Naive B cell (primary cell): ENCODE data around the gene FBLN7. TPM values are rescaled to one million over a fixed set of nuclear protein-coding genes. Genes with fewer than 3 reads are reported as not detected.
"Not testable (repeated sequence)": the region's sequence is repeated elsewhere in the genome, so short reads cannot be mapped to it uniquely, and the experiment has no call there.

Experiments
- ATAC-seq, 2 donors: fragments of 150-1000 bp; cut with Tn5 transposase; 2 replicates each; pipeline ENCODE4 v1.10.0; 2021; ENCODE audit warnings: low read depth in 2 of 2, mild to moderate bottlenecking in 2 of 2, moderate library complexity in 2 of 2
- DNase-seq: peaks from one replicate; pipeline ENCODE4 v3.0.0; 2022
- H3K27ac Mint-ChIP-seq, 6 donors: one replicate each; pipeline ENCODE4 v1.8.0; 2020 to 2022; ENCODE audit warnings: mild to moderate bottlenecking in 6 of 6, mixed read lengths in 6 of 6, moderate library complexity in 5 of 6, inconsistent platforms in 2 of 6
- H3K27me3 Mint-ChIP-seq, 3 donors: one replicate each; pipeline ENCODE4 v1.8.0; 2021 to 2022; ENCODE audit warnings: mixed read lengths in 3 of 3, mild to moderate bottlenecking in 1 of 3
- H3K36me3 Mint-ChIP-seq, 2 donors: one replicate each; pipeline ENCODE4 v1.8.0; 2020 to 2022; ENCODE audit warnings: mixed read lengths in 2 of 2, inconsistent platforms in 1 of 2, mild to moderate bottlenecking in 1 of 2
- H3K4me1 Mint-ChIP-seq, 3 donors: one replicate each; pipeline ENCODE4 v1.8.0; 2020 to 2022; ENCODE audit warnings: mixed read lengths in 3 of 3, inconsistent platforms in 1 of 3, mild to moderate bottlenecking in 1 of 3, moderate library complexity in 1 of 3
- H3K4me3 Mint-ChIP-seq, 8 donors: one replicate each; pipeline ENCODE4 v1.8.0; 2020 to 2022; ENCODE audit warnings: mild to moderate bottlenecking in 8 of 8, mixed read lengths in 8 of 8, moderate library complexity in 8 of 8, inconsistent platforms in 2 of 8
- H3K9me3 Mint-ChIP-seq, 7 donors: one replicate each; pipeline ENCODE4 v1.8.0; 2020 to 2022; ENCODE audit warnings: mixed read lengths in 7 of 7, mild to moderate bottlenecking in 5 of 7, inconsistent platforms in 2 of 7, moderate library complexity in 1 of 7
- polyA plus RNA-seq, 6 donors: library from polyadenylated mRNA; unstranded; fragments of 300-500 nt; fragmentation: Illumina TruSeq; gene quantifications; one replicate each; pipeline ENCODE4 v1.2.3, GENCODE V29; 2021; ENCODE audit warnings: low read depth in 6 of 6

FBLN7 gene
- polyA plus RNA-seq, result under 1 TPM in 2 of 6 donors, not detected in 4; 0.18 to 0.23 TPM

- Mint-ChIP-seq H3K4me1 (peaks cover 7 to 18% (median 8%) of the 10 kb centered on the region in 3 donors), H3K4me3 (peak within 1 kb of the TSS; percentile 63 to 85 (median 77)), H3K27ac (peak within 1 kb of the TSS in 1 of 6 donors; percentile 69), H3K36me3 (no peaks in the 10 kb centered on the region), H3K27me3 (peaks cover 21 to 60% (median 26%) of the 10 kb centered on the region in 3 donors), H3K9me3 (peaks cover 0 to 3% (median 1%) of the 10 kb centered on the region in 7 donors)
- no peak for ATAC-seq
- DNase-seq, result no peak
Observed at GRCh38 chr2:112138159-112139032, at the start of gene FBLN7. Gene FBLN7, plus strand, starts transcription at chr2:112138385. Its CDS starts 271 bp downstream, at chr2:112138656.

GRCh38 chr2:112089375-112089774 is 48.8 kb upstream of the FBLN7 start:
- ATAC-seq (no peak), DNase-seq (no peak)
- Mint-ChIP-seq H3K27me3 (no peaks in the 10 kb centered on the region), H3K4me3 (peak overlapping the region in 2 of 8 donors; percentile 15 to 31), H3K36me3 (peaks cover 42 to 48% of the 10 kb centered on the region in 2 donors), H3K9me3 (peaks cover 0 to 4% (median 0%) of the 10 kb centered on the region in 7 donors), H3K4me1 (peaks cover 28 to 36% (median 36%) of the 10 kb centered on the region in 3 donors), H3K27ac (peak overlapping the region in 3 of 6 donors; percentile 79 to 86 (median 80))

- ATAC-seq (no peak), DNase-seq (no peak)
- peaks cover 13 to 26% (median 22%) of the 10 kb centered on the region in 3 donors for H3K4me1 Mint-ChIP-seq
- no peaks in the 10 kb centered on the region for H3K9me3 Mint-ChIP-seq
- H3K4me3 Mint-ChIP-seq, result peak overlapping the region in 1 of 8 donors; percentile 65
- peak overlapping the region in 4 of 6 donors; percentile 60 to 86 (median 78) for H3K27ac Mint-ChIP-seq
- H3K36me3 Mint-ChIP-seq, result peaks cover 30 to 37% of the 10 kb centered on the region in 2 donors
- no peaks in the 10 kb centered on the region for H3K27me3 Mint-ChIP-seq
Observed at GRCh38 chr2:112092286-112093041, 45.7 kb upstream of the FBLN7 start.

GRCh38 chr2:112093216-112093615 is 45.0 kb upstream of the FBLN7 start:
- Mint-ChIP-seq H3K27me3 (no peaks in the 10 kb centered on the region), H3K36me3 (peaks cover 34 to 37% of the 10 kb centered on the region in 2 donors), H3K4me1 (peaks cover 7 to 19% (median 16%) of the 10 kb centered on the region in 3 donors)

GRCh38 chr2:112095681-112096080 is 42.5 kb upstream of the FBLN7 start:
- DNase-seq (no peak), ATAC-seq (no peak)
- Mint-ChIP-seq H3K27ac (peak overlapping the region in 2 of 6 donors; percentile 6 to 82), H3K36me3 (peaks cover 29 to 34% of the 10 kb centered on the region in 2 donors), H3K4me3 (no peak overlapping the region), H3K4me1 (peaks cover 7 to 16% (median 15%) of the 10 kb centered on the region in 3 donors), H3K27me3 (no peaks in the 10 kb centered on the region), H3K9me3 (no peaks in the 10 kb centered on the region)

More at GRCh38 chr2:112093216-112093615, 45.0 kb upstream of the FBLN7 start:
- Mint-ChIP-seq H3K27ac (peak overlapping the region in 3 of 6 donors; percentile 34 to 86 (median 50)), H3K4me3 (no peak overlapping the region), H3K9me3 (no peaks in the 10 kb centered on the region)
- ATAC-seq (no peak), DNase-seq (no peak)

- ATAC-seq (no peak), DNase-seq (no peak)
- Mint-ChIP-seq H3K27me3 (no peaks in the 10 kb centered on the region), H3K4me1 (peaks cover 7 to 16% (median 15%) of the 10 kb centered on the region in 3 donors), H3K27ac (peak overlapping the region in 3 of 6 donors; percentile 6 to 82 (median 54)), H3K4me3 (no peak overlapping the region), H3K9me3 (no peaks in the 10 kb centered on the region), H3K36me3 (peaks cover 29 to 34% of the 10 kb centered on the region in 2 donors)
Observed at GRCh38 chr2:112096098-112096497, 42.1 kb upstream of the FBLN7 start.

GRCh38 chr2:112108178-112108832 is 29.9 kb upstream of the FBLN7 start:
- peaks cover 63 to 68% of the 10 kb centered on the region in 2 donors for H3K36me3 Mint-ChIP-seq
- no peak overlapping the region for H3K4me3 Mint-ChIP-seq
- H3K4me1 Mint-ChIP-seq, result no peaks in the 10 kb centered on the region
- DNase-seq (no peak), ATAC-seq (no peak)
- peak overlapping the region in 3 of 6 donors; percentile 7 to 34 (median 24) for H3K27ac Mint-ChIP-seq
- peaks cover 0 to 32% (median 23%) of the 10 kb centered on the region in 7 donors for H3K9me3 Mint-ChIP-seq
- H3K27me3 Mint-ChIP-seq, result no peaks in the 10 kb centered on the region

- Mint-ChIP-seq H3K27ac (peak overlapping the region in 1 of 6 donors; percentile 84), H3K36me3 (peaks cover 64 to 65% of the 10 kb centered on the region in 2 donors), H3K9me3 (peaks cover 0 to 32% (median 23%) of the 10 kb centered on the region in 7 donors), H3K4me3 (no peak overlapping the region), H3K27me3 (no peaks in the 10 kb centered on the region), H3K4me1 (no peaks in the 10 kb centered on the region)
- ATAC-seq (no peak), DNase-seq (no peak)
Observed at GRCh38 chr2:112109278-112109677, 28.9 kb upstream of the FBLN7 start.

- H3K27ac Mint-ChIP-seq, result peak overlapping the region in 1 of 6 donors; percentile 30
- ATAC-seq (no peak), DNase-seq (no peak)
- no peak overlapping the region for H3K4me3 Mint-ChIP-seq
- H3K9me3 Mint-ChIP-seq, result peaks cover 0 to 32% (median 23%) of the 10 kb centered on the region in 7 donors
- no peaks in the 10 kb centered on the region for H3K4me1 Mint-ChIP-seq
- no peaks in the 10 kb centered on the region for H3K27me3 Mint-ChIP-seq
- peaks cover 64% of the 10 kb centered on the region in 2 donors for H3K36me3 Mint-ChIP-seq
Observed at GRCh38 chr2:112110966-112111365, 27.2 kb upstream of the FBLN7 start.

- H3K27me3 Mint-ChIP-seq, H3K4me3 Mint-ChIP-seq, ATAC-seq, H3K4me1 Mint-ChIP-seq, H3K27ac Mint-ChIP-seq, DNase-seq: not testable (repeated sequence)
- H3K9me3 Mint-ChIP-seq, result peaks cover 0 to 24% (median 18%) of the 10 kb centered on the region in 7 donors
- peaks cover 47 to 58% of the 10 kb centered on the region in 2 donors for H3K36me3 Mint-ChIP-seq
Observed at GRCh38 chr2:112113354-112113753, 24.8 kb upstream of the FBLN7 start.

- ATAC-seq (no peak), DNase-seq (no peak)
- H3K36me3 Mint-ChIP-seq, result peaks cover 11 to 16% of the 10 kb centered on the region in 2 donors
- no peaks in the 10 kb centered on the region for H3K4me1 Mint-ChIP-seq
- peaks cover 0 to 3% (median 0%) of the 10 kb centered on the region in 7 donors for H3K9me3 Mint-ChIP-seq
- H3K27ac Mint-ChIP-seq, result no peak overlapping the region
- no peaks in the 10 kb centered on the region for H3K27me3 Mint-ChIP-seq
- H3K4me3 Mint-ChIP-seq, result no peak overlapping the region
Observed at GRCh38 chr2:112118148-112118547, 20.0 kb upstream of the FBLN7 start.

GRCh38 chr2:112121682-112122254 is 16.4 kb upstream of the FBLN7 start:
- Mint-ChIP-seq H3K9me3 (peaks cover 4 to 17% (median 11%) of the 10 kb centered on the region in 7 donors), H3K4me1 (no peaks in the 10 kb centered on the region), H3K27ac (peak overlapping the region in 1 of 6 donors; percentile 33), H3K36me3 (peaks cover 20% of the 10 kb centered on the region in 2 donors), H3K4me3 (no peak overlapping the region), H3K27me3 (no peaks in the 10 kb centered on the region)
- DNase-seq, result peak; percentile 29
- no peak for ATAC-seq
